Keratinocyte (primary cell): Measurements from ENCODE around the gene TSTD2.
"Not testable (repeated sequence)": the region's sequence is repeated elsewhere in the genome, so short reads cannot be mapped to it uniquely, and the experiment has no call there.

ENCODE experiments used
- EZH2 ChIP-seq: IDR thresholded peaks from one replicate; pipeline ENCODE4 v1.6.1; 2012; ENCODE audit warnings: inconsistent platforms, mild to moderate bottlenecking, low read length, moderate library complexity
- TF ChIP-seq, protein P1 (sequence below), 3 experiments: IDR thresholded peaks in 1 of 3; conservative IDR thresholded peaks in 1 of 3; optimal IDR thresholded peaks in 1 of 3; 2 replicates in 2 of 3; 3 replicates in 1 of 3; pipeline versions ENCODE3 to v1.5.1; 2011; ENCODE audit warnings: low read length in 3 of 3, mild to moderate bottlenecking in 3 of 3, moderate library complexity in 2 of 3, control low read depth in 1 of 3, inconsistent platforms in 1 of 3; ENCODE audit not compliant: insufficient read depth in 2 of 3; ENCODE audit errors: extremely low read depth in 1 of 3

DNA sequence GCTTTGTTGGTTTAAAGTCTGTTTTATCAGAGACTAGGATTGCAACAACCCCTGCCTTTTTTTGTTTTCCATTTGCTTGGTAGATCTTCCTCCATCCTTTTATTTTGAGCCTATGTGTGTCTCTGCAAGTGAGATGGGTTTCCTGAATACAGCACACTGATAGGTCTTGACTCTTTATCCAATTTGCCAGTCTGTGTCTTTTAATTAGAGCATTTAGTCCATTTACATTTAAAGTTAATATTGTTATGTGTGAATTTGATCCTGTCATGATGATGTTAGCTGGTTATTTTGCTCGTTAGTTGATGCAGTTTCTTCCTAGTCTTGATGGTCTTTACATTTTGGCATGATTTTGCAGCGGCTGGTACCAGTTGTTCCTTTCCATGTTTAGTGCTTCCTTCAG lies 48.4 kb downstream of the TSTD2 start:
- TF ChIP-seq, protein P1, sequence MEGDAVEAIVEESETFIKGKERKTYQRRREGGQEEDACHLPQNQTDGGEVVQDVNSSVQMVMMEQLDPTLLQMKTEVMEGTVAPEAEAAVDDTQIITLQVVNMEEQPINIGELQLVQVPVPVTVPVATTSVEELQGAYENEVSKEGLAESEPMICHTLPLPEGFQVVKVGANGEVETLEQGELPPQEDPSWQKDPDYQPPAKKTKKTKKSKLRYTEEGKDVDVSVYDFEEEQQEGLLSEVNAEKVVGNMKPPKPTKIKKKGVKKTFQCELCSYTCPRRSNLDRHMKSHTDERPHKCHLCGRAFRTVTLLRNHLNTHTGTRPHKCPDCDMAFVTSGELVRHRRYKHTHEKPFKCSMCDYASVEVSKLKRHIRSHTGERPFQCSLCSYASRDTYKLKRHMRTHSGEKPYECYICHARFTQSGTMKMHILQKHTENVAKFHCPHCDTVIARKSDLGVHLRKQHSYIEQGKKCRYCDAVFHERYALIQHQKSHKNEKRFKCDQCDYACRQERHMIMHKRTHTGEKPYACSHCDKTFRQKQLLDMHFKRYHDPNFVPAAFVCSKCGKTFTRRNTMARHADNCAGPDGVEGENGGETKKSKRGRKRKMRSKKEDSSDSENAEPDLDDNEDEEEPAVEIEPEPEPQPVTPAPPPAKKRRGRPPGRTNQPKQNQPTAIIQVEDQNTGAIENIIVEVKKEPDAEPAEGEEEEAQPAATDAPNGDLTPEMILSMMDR (optimal IDR thresholded peaks at IDR 0.05 in 1 of 3, IDR thresholded peaks at IDR 0.05 in 1 of 3, conservative IDR thresholded peaks at IDR 0.05 in 1 of 3; ENCODE audit: extremely low read depth in 1 of 3, insufficient read depth in 2 of 3, low read length in 3 of 3), result not testable (repeated sequence)
- TF ChIP-seq EZH2, result not testable (repeated sequence)
